IMR-90 (cell line): ENCODE results near the gene GMNN. TPM values are rescaled to one million over a fixed set of nuclear protein-coding genes. Genes with fewer than 3 reads are reported as not detected.

ENCODE experiments used
- ATAC-seq: fragments of 200-7000 bp; cut with Tn5 transposase; 2 replicates; pipeline ENCODE4 v1.9.1; 2020; ENCODE audit warnings: low read depth, mild to moderate bottlenecking, moderate library complexity
- BruUV-seq: library from RNA; stranded (reverse); fragments of 400-500 nt; replicated peaks from 2 replicates; lab custom pipeline; 2021; lab: Mats Ljungman, UMichigan
- CTCF ChIA-PET: fragments of 300-600 bp; formaldehyde crosslinking; extraction: SDS; loops from one replicate; lab custom pipeline; 2021; ENCODE audit warnings: antibody characterized with exemption; lab: Yijun Ruan, JAX
- POLR2A ChIA-PET: fragments of 300-600 bp; sonication (Branson Sonifier 250); formaldehyde crosslinking; loops from one replicate; lab custom pipeline; 2022; ENCODE audit warnings: antibody characterized with exemption; ENCODE audit not compliant: unreplicated experiment; lab: Charles Lee
- DNase-seq: peaks from one replicate; pipeline ENCODE4 v3.0.0; 2013
- H2AFZ ChIP-seq: replicated peaks from 2 replicates; pipeline ENCODE3; 2013; ENCODE audit warnings: low read length, mild to moderate bottlenecking; ENCODE audit not compliant: poor library complexity
- H2AK5ac ChIP-seq: 2 replicates; pipeline ENCODE4 v1.6.1; 2013; ENCODE audit warnings: low read depth, low read length, inconsistent platforms
- H2AK9ac ChIP-seq: replicated peaks from 2 replicates; pipeline ENCODE3; 2013; ENCODE audit warnings: mild to moderate bottlenecking, low read depth, low read length, moderate library complexity; ENCODE audit not compliant: poor library complexity
- H2BK120ac ChIP-seq: 2 replicates; pipeline ENCODE4 v1.6.1; 2013; ENCODE audit warnings: low read depth, low read length, inconsistent platforms
- H2BK15ac ChIP-seq: 3 replicates; pipeline ENCODE4 v1.6.1; 2013; ENCODE audit warnings: low read depth, low read length, inconsistent platforms
- H2BK20ac ChIP-seq: 2 replicates; pipeline ENCODE4 v1.6.1; 2013; ENCODE audit warnings: low read depth, mild to moderate bottlenecking, inconsistent platforms, low read length, moderate library complexity
- H2BK5ac ChIP-seq: 2 replicates; pipeline ENCODE4 v1.6.1; 2013; ENCODE audit warnings: mild to moderate bottlenecking, low read depth, low read length, inconsistent platforms; ENCODE audit not compliant: poor library complexity, severe bottlenecking
- H3K14ac ChIP-seq: replicated peaks from 2 replicates; pipeline ENCODE4 v1.6.1; 2013; ENCODE audit warnings: low read depth, low read length, inconsistent platforms
- H3K18ac ChIP-seq: 2 replicates; pipeline ENCODE4 v1.6.1; 2013; ENCODE audit warnings: low read depth, low read length, control low read depth
- H3K23ac ChIP-seq: 2 replicates; pipeline ENCODE4 v1.6.1; 2013; ENCODE audit warnings: low read depth, low read length, inconsistent platforms
- H3K27ac ChIP-seq: 2 replicates; pipeline ENCODE4 v1.5.1; 2013; ENCODE audit warnings: mild to moderate bottlenecking, control low read depth, low read length; ENCODE audit not compliant: insufficient read depth
- H3K27me3 ChIP-seq: 2 replicates; pipeline ENCODE4 v1.6.1; 2013; ENCODE audit warnings: low read length; ENCODE audit not compliant: control insufficient read depth, insufficient read depth
- H3K36me3 ChIP-seq: 2 replicates; pipeline ENCODE4 v1.6.1; 2013; ENCODE audit warnings: low read length, mixed read lengths; ENCODE audit not compliant: control insufficient read depth, insufficient read depth
- H3K4ac ChIP-seq: 2 replicates; pipeline ENCODE4 v1.6.1; 2013; ENCODE audit warnings: low read depth, low read length, inconsistent platforms
- H3K4me1 ChIP-seq: 2 replicates; pipeline ENCODE4 v1.6.1; 2013; ENCODE audit warnings: low read length, mixed read lengths; ENCODE audit not compliant: control insufficient read depth, insufficient read depth
- H3K4me2 ChIP-seq: 2 replicates; pipeline ENCODE4 v1.6.1; 2013; ENCODE audit warnings: low read depth, mild to moderate bottlenecking, control low read depth, low read length, moderate library complexity
- H3K4me3 ChIP-seq: 2 replicates; pipeline ENCODE4 v1.5.1; 2013; ENCODE audit warnings: low read depth, mild to moderate bottlenecking, control low read depth, low read length, moderate library complexity; ENCODE audit not compliant: insufficient read depth
- H3K56ac ChIP-seq: 2 replicates; pipeline ENCODE4 v1.6.1; 2013; ENCODE audit warnings: low read length, inconsistent platforms; ENCODE audit not compliant: insufficient read depth; ENCODE audit errors: extremely low read depth
- H3K79me1 ChIP-seq, 2 experiments: 2 replicates each; pipeline ENCODE4 v1.6.1; 2013; ENCODE audit warnings: low read length in 2 of 2, inconsistent platforms in 1 of 2, low read depth in 1 of 2
- H3K9ac ChIP-seq: 2 replicates; pipeline ENCODE4 v1.6.1; 2013; ENCODE audit warnings: low read depth, low read length, control low read depth
- H3K9me1 ChIP-seq: 2 replicates; pipeline ENCODE4 v1.6.1; 2013; ENCODE audit warnings: low read length, inconsistent platforms; ENCODE audit not compliant: insufficient read depth
- H3K9me3 ChIP-seq: 2 replicates; pipeline ENCODE4 v1.6.1; 2013; ENCODE audit warnings: low read length; ENCODE audit not compliant: control insufficient read depth, insufficient read depth
- H4K20me1 ChIP-seq: 2 replicates; pipeline ENCODE4 v1.6.1; 2013; ENCODE audit warnings: low read length, inconsistent platforms; ENCODE audit not compliant: insufficient read depth
- H4K5ac ChIP-seq: 2 replicates; pipeline ENCODE4 v1.6.1; 2013; ENCODE audit warnings: mild to moderate bottlenecking, low read depth, low read length, control low read depth
- H4K8ac ChIP-seq, 2 experiments: 2 replicates each; pipeline ENCODE4 v1.6.1; 2013; ENCODE audit warnings: low read depth in 2 of 2, low read length in 2 of 2, control low read depth in 1 of 2, inconsistent platforms in 1 of 2
- H4K91ac ChIP-seq: 2 replicates; pipeline ENCODE4 v1.6.1; 2013; ENCODE audit warnings: low read depth, low read length, inconsistent platforms; ENCODE audit not compliant: insufficient read depth
- FOS ChIP-seq: fragments of 150-350 bp; IDR thresholded peaks from 2 replicates; pipeline ENCODE4 v1.6.1; 2016; ENCODE audit warnings: low read depth, low read length
- POLR2A ChIP-seq: IDR thresholded peaks from 2 replicates; pipeline ENCODE4 v1.6.1; 2012; ENCODE audit warnings: mild to moderate bottlenecking, low read depth, low read length
- RAD21 ChIP-seq: IDR thresholded peaks from 2 replicates; pipeline ENCODE4 v1.6.1; 2012; ENCODE audit warnings: low read length, improper control_type of control experiment
- USF2 ChIP-seq: fragments of 150-350 bp; IDR thresholded peaks from 2 replicates; pipeline ENCODE4 v1.6.1; 2017; ENCODE audit warnings: mild to moderate bottlenecking, antibody characterized with exemption, low read length, low read depth
- WGBS, 2 experiments: methylation state at CpG; one replicate each; pipeline versions ENCODE4 v1.1.5 to v1.1.7; 2013; ENCODE audit warnings: missing lambda C conversion rate in 2 of 2; ENCODE audit not compliant: insufficient read length in 1 of 2; ENCODE audit errors: extremely low coverage in 2 of 2; 5-methylcytosine and 5-hydroxymethylcytosine counted together
- dilution Hi-C: fragments of 300-500 bp; cut with HindIII; formaldehyde crosslinking; loops from one replicate; pipeline ENCODE4 v1.14.3; 2018; ENCODE audit warnings: low sequenced_read_pairs; ENCODE audit not compliant: unreplicated experiment
- in situ Hi-C: fragments of 300-500 bp; cut with MboI; formaldehyde crosslinking; loops from 3 replicates; pipeline ENCODE4 v1.14.3; 2019; ENCODE audit warnings: low sequenced_read_pairs, inconsistent platforms, mixed read lengths
- intact Hi-C: fragments of 100-400 bp; cut with micrococcal nuclease; formaldehyde crosslinking; loops from 2 replicates; pipeline ENCODE4 v1.10.0; 2022
- polyA plus RNA-seq, 3 experiments: library from polyadenylated mRNA; depleted of rRNA; stranded (reverse); fragments of >200 nt; gene quantifications; 2 replicates each; pipeline ENCODE4 v1.2.3, GENCODE V29; 2012; ENCODE audit warnings: low replicate concordance in 1 of 3
- total RNA-seq: library from RNA; depleted of rRNA; stranded (reverse); fragments of >200 nt; gene quantifications from 2 replicates; pipeline ENCODE4 v1.2.3, GENCODE V29; 2012

Gene GMNN
- total and polyA plus RNA-seq, 2 of the 4 experiments (the other 2 are of a cell fraction), result 19.7 to 22.2 TPM

- Histone ChIP-seq H3K4me1 (no peaks in the 10 kb centered on the region), H3K4ac (no peak overlapping the region), H3K9me1 (no peaks in the 10 kb centered on the region), H3K14ac (no peak overlapping the region), H2AFZ (peak overlapping the region; percentile 43), H3K27ac (no peak overlapping the region), H3K79me1 (no peaks in the 10 kb centered on the region), H2AK5ac (no peak overlapping the region), H3K9ac (no peak overlapping the region), H3K18ac (no peak overlapping the region), H4K5ac (no peak overlapping the region), H2BK120ac (no peak overlapping the region), H4K8ac (no peak overlapping the region), H3K4me3 (no peak overlapping the region), H3K23ac (no peak overlapping the region), H4K91ac (no peak overlapping the region), H2BK5ac (no peak overlapping the region), H2BK15ac (no peak overlapping the region), H2AK9ac (no peak overlapping the region), H2BK20ac (no peak overlapping the region), H3K4me2 (no peak overlapping the region), H3K9me3 (no peaks in the 10 kb centered on the region), H3K36me3 (no peaks in the 10 kb centered on the region), H4K20me1 (no peaks in the 10 kb centered on the region), H3K56ac (no peak overlapping the region), H3K27me3 (no peaks in the 10 kb centered on the region)
- CTCF ChIA-PET, result no interaction called here
- TF ChIP-seq USF2 (no peak), POLR2A (no peak), RAD21 (no peak), FOS (no peak)
- intact Hi-C loops, result no loop called here
- dilution Hi-C loops, result no loop called here
- ATAC-seq (no peak), DNase-seq (no peak)
- WGBS, 2 experiments, result no CpG with 5 or more reads among the region's 2 CpGs
- BruUV-seq, result no TSS peak
- in situ Hi-C loops, result no loop called here
- POLR2A ChIA-PET, result no interaction called here
These were observed 22.2 kb upstream of the GMNN start for GRCh38 chr6:24752503-24752902.
